Right atrium auricular region (tissue), 2 donors: ENCODE measurements around the gene PRSS16. TPM values are rescaled to one million over a fixed set of nuclear protein-coding genes. Genes with fewer than 3 reads are reported as not detected.

Experiments used
- DNase-seq: peaks from one replicate; pipeline ENCODE4 v3.0.0-alpha.2; 2019; ENCODE audit warnings: low spot score
- H3K27ac ChIP-seq, 2 donors: fragments of 200-600 bp; sonication (generic); 1 replicate in 1 of 2; 2 replicates in 1 of 2; pipeline ENCODE4 v1.5.1; 2016 to 2019
- H3K27me3 ChIP-seq, 2 donors: fragments of 200-600 bp; sonication (generic); one replicate each; pipeline versions ENCODE4 v1.5.1 to v1.6.0; 2017 to 2019
- H3K36me3 ChIP-seq: fragments of 200-600 bp; sonication (generic); one replicate; pipeline ENCODE4 v1.5.1; 2016
- H3K4me1 ChIP-seq, 2 donors: fragments of 200-600 bp; sonication (generic); one replicate each; pipeline versions ENCODE4 v1.5.1 to v1.6.0; 2017 to 2019
- H3K4me3 ChIP-seq, 2 donors: fragments of 200-600 bp; sonication (generic); 1 replicate in 1 of 2; 2 replicates in 1 of 2; pipeline ENCODE4 v1.5.1; 2017 to 2019; ENCODE audit warnings: mild to moderate bottlenecking in 1 of 2, moderate library complexity in 1 of 2
- H3K9me3 ChIP-seq, 2 donors: fragments of 200-600 bp; sonication (generic); one replicate each; pipeline ENCODE4 v1.5.1; 2019
- CTCF ChIP-seq, 2 donors: fragments of 200-600 bp; sonication (generic); IDR thresholded peaks; one replicate each; pipeline ENCODE4 v1.5.1; 2019; ENCODE audit warnings: antibody characterized with exemption in 2 of 2
- total RNA-seq, 2 donors: library from RNA; depleted of rRNA; stranded (reverse); fragments of >200 nt; gene quantifications; one replicate each; pipeline ENCODE4 v1.1.0, GENCODE V29; 2016

Gene PRSS16
- total RNA-seq, 2 donors from 2014 or later, result 1.7 TPM; not detected in 1

- Histone ChIP-seq H3K27ac (no peak overlapping the region), H3K36me3 (no peaks in the 10 kb centered on the region), H3K9me3 (peaks cover 0 to 15% of the 10 kb centered on the region in 2 donors), H3K27me3 (peaks cover 24 to 37% of the 10 kb centered on the region in 2 donors), H3K4me3 (no peak overlapping the region), H3K4me1 (peaks cover 0 to 9% of the 10 kb centered on the region in 2 donors)
- DNase-seq, result no peak
- no peak for TF ChIP-seq CTCF (IDR thresholded peaks at IDR 0.05)
Observed at GRCh38 chr6:27290065-27290849, 42.8 kb downstream of the PRSS16 start.

GRCh38 chr6:27290850-27291208 is 43.3 kb downstream of the PRSS16 start:
- Histone ChIP-seq H3K27ac (no peak overlapping the region), H3K27me3 (peaks cover 24 to 42% of the 10 kb centered on the region in 2 donors), H3K4me3 (no peak overlapping the region), H3K9me3 (peaks cover 0 to 15% of the 10 kb centered on the region in 2 donors), H3K4me1 (peaks cover 0 to 9% of the 10 kb centered on the region in 2 donors), H3K36me3 (no peaks in the 10 kb centered on the region)
- no peak for DNase-seq
- TF ChIP-seq CTCF (IDR thresholded peaks at IDR 0.05), result no peak

GRCh38 chr6:27293436-27294098 is 46.1 kb downstream of the PRSS16 start:
- no peaks in the 10 kb centered on the region for H3K36me3 ChIP-seq
- peaks cover 18 to 36% of the 10 kb centered on the region in 2 donors for H3K27me3 ChIP-seq
- DNase-seq, result no peak
- H3K9me3 ChIP-seq, result peaks cover 0 to 15% of the 10 kb centered on the region in 2 donors
- TF ChIP-seq CTCF (IDR thresholded peaks at IDR 0.05), result no peak
- no peak overlapping the region for H3K27ac ChIP-seq
- no peak overlapping the region for H3K4me3 ChIP-seq
- H3K4me1 ChIP-seq, result peaks cover 0 to 1% of the 10 kb centered on the region in 2 donors

GRCh38 chr6:27294409-27294808 is 46.9 kb downstream of the PRSS16 start:
- no peak overlapping the region for H3K27ac ChIP-seq
- peaks cover 18 to 29% of the 10 kb centered on the region in 2 donors for H3K27me3 ChIP-seq
- no peak overlapping the region for H3K4me3 ChIP-seq
- H3K4me1 ChIP-seq, result no peaks in the 10 kb centered on the region
- H3K36me3 ChIP-seq, result no peaks in the 10 kb centered on the region
- DNase-seq, result no peak
- peaks cover 0 to 15% of the 10 kb centered on the region in 2 donors for H3K9me3 ChIP-seq
- TF ChIP-seq CTCF (IDR thresholded peaks at IDR 0.05), result no peak

- TF ChIP-seq CTCF (IDR thresholded peaks at IDR 0.05), result no peak
- no peak overlapping the region for H3K27ac ChIP-seq
- H3K9me3 ChIP-seq, result peaks cover 0 to 15% of the 10 kb centered on the region in 2 donors
- no peaks in the 10 kb centered on the region for H3K36me3 ChIP-seq
- H3K4me3 ChIP-seq, result no peak overlapping the region
- H3K4me1 ChIP-seq, result no peaks in the 10 kb centered on the region
- H3K27me3 ChIP-seq, result peaks cover 12 to 22% of the 10 kb centered on the region in 2 donors
- no peak for DNase-seq
Observed at GRCh38 chr6:27295301-27296079, 48.0 kb downstream of the PRSS16 start.
